ENCODE data around the gene MDN1.

GRCh38 chr6:89805814-89806371 lies 13.7 kb downstream of the MDN1 start:
- TF ChIP-seq CTCF (IDR thresholded peaks at IDR 0.05): no peak
- TF ChIP-seq JUNB (IDR thresholded peaks at IDR 0.05): no peak
- no peak for TF ChIP-seq ZFP36 (IDR thresholded peaks at IDR 0.05; ENCODE audit: borderline replicate concordance, partially characterized antibody)
- no peak for TF ChIP-seq POLR2A (IDR thresholded peaks at IDR 0.05; ENCODE audit: low read length)
- no peak for TF ChIP-seq FOSL2 (IDR thresholded peaks at IDR 0.05)
- TF ChIP-seq FOSL2 (CRISPR knock-in tag; IDR thresholded peaks at IDR 0.05): no peak
- no peak for TF ChIP-seq BCL3 (IDR thresholded peaks at IDR 0.05)
- no peak for TF ChIP-seq USF2 (IDR thresholded peaks at IDR 0.05)
- TF ChIP-seq KDM5A (IDR thresholded peaks at IDR 0.05): no peak
- no peak for TF ChIP-seq EP300 (IDR thresholded peaks at IDR 0.05)
- TF ChIP-seq MAFK (IDR thresholded peaks at IDR 0.05; ENCODE audit: partially characterized antibody): no peak
- TF ChIP-seq CBX8 (IDR thresholded peaks at IDR 0.05): no peak
- no peak for TF ChIP-seq PBX3 (IDR thresholded peaks at IDR 0.05)
- TF ChIP-seq MAX (IDR thresholded peaks at IDR 0.05): no peak
- TF ChIP-seq JUN (IDR thresholded peaks at IDR 0.05): no peak

All from A549 (cell line).